ENCODE results near the gene SALL1.

The SALL1 gene

GRCh38 chr16:51150888-51151320, at the start of gene SALL1:
Gene SALL1 (minus strand): TSS chr16:51151270. CDS start chr16:51151241, 29 bp downstream.
- no peak for DNase-seq

DNA sequence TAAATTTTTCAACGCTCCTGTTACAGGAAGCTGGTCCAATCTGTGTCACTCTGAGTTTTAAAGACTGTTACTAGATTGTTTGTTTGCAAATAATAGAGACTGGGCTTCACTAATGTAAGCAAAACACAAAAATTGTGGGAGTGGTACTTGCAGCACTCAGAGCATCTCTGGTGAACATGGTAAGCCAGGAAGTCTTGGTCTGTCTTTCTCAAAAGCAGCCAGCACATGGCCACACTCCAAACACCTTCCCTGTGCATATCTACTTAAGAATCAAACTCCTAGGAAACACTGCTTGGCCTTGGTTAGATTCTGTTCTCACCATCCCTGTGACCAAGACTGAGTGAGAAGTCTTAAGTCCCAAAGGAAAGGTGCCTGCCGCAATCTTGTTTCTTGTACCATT, 49.7 kb upstream of the SALL1 start:
- no peak for DNase-seq

GRCh38 chr16:51197953-51198748, 47.1 kb upstream of the SALL1 start:
- DNase-seq, result no peak

GRCh38 chr16:51193879-51194278, 42.8 kb upstream of the SALL1 start:
- no peak for DNase-seq

DNA sequence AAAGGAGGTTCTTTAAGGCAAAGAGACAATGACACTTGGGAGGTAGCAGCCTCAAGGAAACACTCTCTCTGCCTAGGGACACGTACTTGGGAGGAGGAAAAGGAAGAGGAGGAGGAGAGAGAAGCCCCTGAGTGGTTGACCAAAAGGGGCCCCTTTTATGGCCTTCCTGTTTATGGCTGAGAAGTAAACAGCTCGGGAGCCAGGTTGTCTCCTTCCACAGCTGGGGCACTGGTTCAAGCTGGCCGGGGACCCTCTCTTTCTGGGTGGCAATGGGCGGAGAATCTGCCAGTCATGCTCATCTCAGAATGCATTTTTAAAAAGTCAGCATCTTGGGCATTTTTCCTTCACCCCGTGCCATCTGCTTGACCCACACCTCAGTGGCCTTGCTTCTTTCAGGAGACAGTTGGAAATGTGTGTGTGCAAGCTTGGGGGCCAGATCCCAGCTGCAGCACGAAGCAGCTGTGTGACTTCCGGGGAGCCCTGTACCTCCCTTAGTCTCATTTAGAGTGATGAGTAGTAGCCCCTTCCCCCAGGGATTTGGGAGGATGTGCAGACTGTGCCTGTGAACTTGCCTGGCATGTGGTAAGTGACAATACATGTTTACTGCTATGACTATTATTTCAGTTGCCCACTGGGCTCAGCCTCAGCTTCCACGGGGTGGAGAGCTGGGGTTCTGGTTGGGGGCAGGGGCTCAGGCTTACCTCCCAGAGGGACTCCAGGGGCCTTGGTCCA, 33.8 kb upstream of the SALL1 start:
- no peak for DNase-seq

GRCh38 chr16:51181503-51181811, 30.4 kb upstream of the SALL1 start:
- DNase-seq, result no peak

DNA sequence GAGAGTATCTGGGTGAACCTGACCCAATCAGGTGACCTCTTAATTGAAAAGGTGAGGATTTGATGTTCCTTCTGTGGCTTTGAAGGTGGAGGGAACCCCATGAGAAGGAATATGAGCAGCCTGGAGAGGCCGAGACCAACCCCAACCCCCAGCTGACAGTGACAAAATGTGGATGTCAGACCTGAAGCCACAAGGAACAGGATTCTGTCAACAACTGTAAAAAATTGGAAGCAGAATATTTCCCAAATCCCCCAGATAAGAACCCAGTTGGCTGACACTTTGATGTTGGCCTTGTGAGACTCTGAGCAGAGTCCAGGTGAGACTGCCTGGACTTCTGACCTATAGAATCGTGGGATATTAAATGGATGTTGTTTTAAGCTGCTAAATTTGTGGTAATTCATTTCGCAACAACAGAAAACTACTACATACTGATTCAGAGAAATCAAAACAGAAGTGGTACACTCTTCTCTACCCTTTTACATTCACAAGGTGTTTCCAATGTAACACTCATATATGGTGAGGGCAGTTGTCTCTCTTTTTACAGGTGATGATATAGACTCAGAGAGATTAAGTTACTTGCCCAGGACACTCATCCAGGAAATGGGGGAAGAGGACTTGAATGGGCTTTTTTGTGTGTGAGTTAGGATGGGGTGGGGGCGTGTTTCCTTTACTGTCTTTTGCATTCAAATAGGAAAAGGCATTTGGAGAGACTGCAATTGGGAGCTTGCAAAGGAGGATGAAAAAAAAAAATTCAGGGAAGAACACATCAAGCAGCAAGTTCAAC, 29.8 kb upstream of the SALL1 start:
- no peak for DNase-seq

DNA sequence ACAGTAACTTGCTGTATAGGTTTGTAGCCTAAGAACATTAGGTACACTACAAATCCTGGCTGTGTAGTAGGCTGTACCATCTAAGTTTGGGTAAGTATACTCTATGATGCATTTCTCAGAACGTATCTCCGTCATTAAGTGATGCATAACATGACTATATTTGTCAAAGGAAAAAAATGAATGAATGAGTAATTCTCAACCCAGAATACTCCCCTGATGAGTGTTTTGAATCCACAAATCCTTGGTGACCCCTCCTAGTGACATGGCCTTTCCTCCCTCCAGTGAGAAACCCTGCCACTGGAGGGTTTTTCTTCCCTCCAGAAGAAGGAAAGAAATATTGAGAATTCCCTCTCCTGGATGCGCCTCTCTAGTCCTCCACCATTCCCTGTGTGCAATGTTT, 24.0 kb upstream of the SALL1 start:
- DNase-seq, result no peak

DNA sequence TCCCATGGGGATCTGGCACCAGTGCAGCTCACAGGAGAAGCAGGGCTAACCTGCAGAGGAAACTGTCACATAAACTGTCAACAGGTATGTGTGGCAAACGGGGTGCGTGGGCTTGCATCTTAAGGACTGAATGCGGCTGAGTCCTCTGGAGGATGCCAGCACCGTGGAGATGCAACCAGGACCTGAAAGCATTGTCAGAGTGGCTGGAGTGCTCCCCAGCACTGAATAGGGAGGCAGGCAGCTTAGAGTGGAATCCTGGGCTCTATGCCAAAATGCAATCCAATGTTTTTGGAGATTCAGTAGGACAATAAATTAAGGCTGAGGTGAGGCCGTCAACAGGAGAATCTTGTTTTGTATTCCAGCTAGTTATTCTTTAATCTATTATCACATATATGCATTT, 21.3 kb upstream of the SALL1 start:
- DNase-seq, result no peak

- no peak for DNase-seq
Measured at GRCh38 chr16:51168755-51169154, 17.7 kb upstream of the SALL1 start.

- no peak for DNase-seq
Measured at GRCh38 chr16:51167170-51167895, 16.3 kb upstream of the SALL1 start.

DNA sequence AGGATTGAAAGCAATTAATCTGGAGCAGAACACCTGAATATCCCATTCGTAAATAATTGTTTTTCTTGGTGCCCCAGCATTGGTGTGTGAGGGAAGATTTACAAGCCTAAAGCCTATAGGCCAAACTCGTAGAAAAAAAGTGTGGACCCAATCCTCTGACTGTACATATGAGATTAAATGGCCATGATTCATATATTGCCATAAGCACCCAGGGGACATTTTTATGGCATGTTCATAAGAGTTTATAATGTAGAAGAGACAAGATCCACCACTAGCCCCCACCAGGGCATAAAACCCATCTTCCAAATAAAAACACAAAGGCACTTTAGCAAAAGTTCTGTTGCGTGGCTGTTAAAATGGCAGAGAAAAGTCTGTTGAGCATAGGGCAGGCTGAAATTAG, 15.5 kb upstream of the SALL1 start:
- no peak for DNase-seq

GRCh38 chr16:51166091-51166490, 15.0 kb upstream of the SALL1 start:
- DNase-seq, result no peak

DNA sequence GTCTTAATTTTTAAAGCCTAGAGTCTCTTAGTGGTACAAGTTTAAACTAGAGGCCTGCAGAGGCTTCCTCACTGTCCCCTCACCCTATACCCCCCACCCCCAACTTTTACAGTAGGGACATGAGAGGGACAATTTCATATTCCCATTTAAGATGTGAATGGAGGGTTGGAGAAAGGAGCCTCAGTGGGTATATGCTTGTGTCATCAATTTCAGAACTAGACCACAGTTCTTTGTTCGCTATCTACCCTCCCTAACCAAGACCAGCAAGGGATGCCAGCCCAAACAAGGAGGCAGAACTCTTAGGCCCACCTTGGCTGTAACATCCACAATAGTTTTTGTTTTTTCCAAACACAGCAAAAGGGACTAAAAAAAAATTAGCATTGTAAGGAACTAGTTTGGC, 14.0 kb upstream of the SALL1 start:
- DNase-seq, result no peak

- no peak for DNase-seq
Measured at GRCh38 chr16:51164574-51164973, 13.5 kb upstream of the SALL1 start.

DNA sequence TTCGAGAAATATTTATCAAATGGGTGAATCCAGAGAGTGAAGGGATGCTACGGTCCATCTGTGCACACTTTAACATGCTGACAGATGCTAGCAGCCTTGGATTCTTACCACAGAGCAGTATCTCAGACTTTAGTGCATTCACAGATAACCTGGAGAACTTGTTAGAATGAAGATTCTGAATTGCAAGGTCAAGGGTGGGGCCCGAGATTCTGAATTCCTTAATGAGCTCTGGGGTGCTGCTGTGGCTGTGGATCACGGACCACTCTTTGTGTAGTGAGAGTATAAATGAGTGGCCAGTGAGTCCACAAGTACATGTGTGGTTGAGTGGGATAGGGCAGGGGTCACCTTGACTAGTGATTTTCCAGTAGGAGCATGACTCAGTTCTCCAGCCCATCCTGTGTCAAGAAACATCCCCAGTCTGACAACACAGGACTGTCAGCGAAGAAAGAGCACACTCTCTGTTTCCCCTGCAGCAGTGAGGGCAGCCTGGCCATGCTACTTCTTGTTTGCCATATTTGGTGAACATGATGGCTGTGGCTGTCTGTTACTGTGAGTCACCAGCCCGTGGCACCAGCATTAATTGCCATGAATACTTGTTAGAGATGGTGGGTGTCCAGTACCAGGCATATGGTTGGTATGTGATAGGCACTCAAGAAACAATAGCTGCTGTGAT, 13.0 kb upstream of the SALL1 start:
- DNase-seq, result no peak

DNA sequence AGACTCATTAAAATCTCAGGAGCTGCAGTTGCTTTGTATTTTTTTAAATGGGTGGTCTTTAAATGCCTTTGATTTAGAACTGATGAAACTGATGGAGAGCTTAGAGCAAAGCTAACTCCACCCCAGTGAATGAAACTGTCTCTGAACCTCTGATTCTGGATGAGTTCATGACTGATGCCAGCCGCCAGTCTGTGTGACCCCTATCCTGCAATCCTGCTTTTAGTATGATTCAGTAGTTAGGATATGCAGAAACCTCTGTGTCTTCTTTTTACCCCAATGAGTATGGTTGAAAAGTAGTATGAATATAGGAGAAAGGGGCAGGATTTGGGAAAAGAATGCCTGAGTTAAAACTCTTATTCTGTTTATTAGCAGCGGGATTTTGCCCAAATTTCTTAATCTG, 12.3 kb upstream of the SALL1 start:
- no peak for DNase-seq

GRCh38 chr16:51161440-51162195, 10.5 kb upstream of the SALL1 start:
- DNase-seq, result no peak

DNA sequence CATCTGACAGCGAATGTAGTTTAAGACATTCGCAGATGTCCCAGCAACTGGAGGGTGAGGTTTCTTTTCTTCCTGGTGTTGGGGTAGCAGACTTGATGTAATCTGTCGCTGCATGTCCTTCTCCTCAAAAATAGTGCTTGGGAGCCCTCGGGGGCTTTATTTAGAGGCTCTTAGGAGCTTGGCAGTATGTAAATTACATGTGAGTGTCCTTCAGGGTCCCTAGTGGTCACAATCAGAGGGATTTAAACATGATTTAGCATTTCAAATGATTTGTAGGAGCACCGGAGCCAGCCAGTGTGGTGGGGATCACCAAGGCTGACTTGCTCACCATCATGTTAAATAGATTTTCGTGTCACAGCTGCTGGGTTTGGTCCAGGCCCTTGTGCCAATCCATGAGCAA, 8.8 kb upstream of the SALL1 start:
- DNase-seq, result no peak

GRCh38 chr16:51159296-51159695, 8.2 kb upstream of the SALL1 start:
- no peak for DNase-seq

- DNase-seq, result no peak
Measured at GRCh38 chr16:51157698-51158097, 6.6 kb upstream of the SALL1 start.

- DNase-seq, result no peak
Measured at GRCh38 chr16:51156807-51157200, 5.7 kb upstream of the SALL1 start.

All from NCI-H1092 (cell line).